Measurements from ENCODE around the gene TRIM29.

The TRIM29 gene

GRCh38 chr11:120179057-120179672 lies 41.3 kb upstream of the TRIM29 start:
- Mint-ChIP-seq H3K27me3 (peaks cover 28% of the 10 kb centered on the region), H3K4me3 (no peak overlapping the region), H3K9me3 (no peaks in the 10 kb centered on the region), H3K4me1 (no peaks in the 10 kb centered on the region), H3K27ac (peak overlapping the region in 1 of 2 donors; percentile 75)
- no peak for DNase-seq
- no peak for ATAC-seq

GRCh38 chr11:120178561-120179056 lies 40.7 kb upstream of the TRIM29 start:
- Mint-ChIP-seq H3K27me3 (peaks cover 28% of the 10 kb centered on the region), H3K4me3 (no peak overlapping the region), H3K9me3 (no peaks in the 10 kb centered on the region), H3K4me1 (no peaks in the 10 kb centered on the region), H3K27ac (no peak overlapping the region)
- no peak for ATAC-seq
- DNase-seq, result no peak

GRCh38 chr11:120174866-120175265 lies 37.0 kb upstream of the TRIM29 start:
- ATAC-seq (no peak), DNase-seq (no peak)
- Mint-ChIP-seq H3K27ac (no peak overlapping the region), H3K27me3 (peaks cover 55% of the 10 kb centered on the region), H3K4me3 (no peak overlapping the region), H3K4me1 (no peaks in the 10 kb centered on the region), H3K9me3 (no peaks in the 10 kb centered on the region)

- no peak for ATAC-seq
- no peak for DNase-seq
- H3K9me3 Mint-ChIP-seq, result no peaks in the 10 kb centered on the region
- no peak overlapping the region for H3K27ac Mint-ChIP-seq
- H3K27me3 Mint-ChIP-seq, result peaks cover 66% of the 10 kb centered on the region
- peaks cover 8% of the 10 kb centered on the region for H3K4me1 Mint-ChIP-seq
- no peak overlapping the region for H3K4me3 Mint-ChIP-seq
These were observed 35.9 kb upstream of the TRIM29 start for GRCh38 chr11:120173807-120174206.

- Mint-ChIP-seq H3K27ac (no peak overlapping the region), H3K27me3 (peaks cover 72% of the 10 kb centered on the region), H3K4me3 (no peak overlapping the region), H3K4me1 (peaks cover 14% of the 10 kb centered on the region), H3K9me3 (no peaks in the 10 kb centered on the region)
- DNase-seq (no peak), ATAC-seq (no peak)
These were observed 35.2 kb upstream of the TRIM29 start for GRCh38 chr11:120173019-120173705.

- Mint-ChIP-seq H3K4me3 (no peak overlapping the region), H3K9me3 (no peaks in the 10 kb centered on the region), H3K27me3 (peaks cover 81% of the 10 kb centered on the region), H3K4me1 (peaks cover 14% of the 10 kb centered on the region), H3K27ac (no peak overlapping the region)
- ATAC-seq, result peak; percentile 62
- peak; percentile 57 to 60 for DNase-seq
These were observed 34.4 kb upstream of the TRIM29 start for GRCh38 chr11:120172054-120172911.

- Mint-ChIP-seq H3K4me3 (no peak overlapping the region), H3K9me3 (peaks cover 1 to 2% of the 10 kb centered on the region in 2 donors), H3K27me3 (peaks cover 96% of the 10 kb centered on the region), H3K4me1 (peaks cover 14% of the 10 kb centered on the region), H3K27ac (no peak overlapping the region)
- no peak for ATAC-seq
- no peak for DNase-seq
These were observed 32.9 kb upstream of the TRIM29 start for GRCh38 chr11:120170741-120171261.

- Mint-ChIP-seq H3K27ac (peak overlapping the region in 1 of 2 donors; percentile 44), H3K9me3 (peaks cover 8 to 9% of the 10 kb centered on the region in 2 donors), H3K27me3 (peaks cover 96% of the 10 kb centered on the region), H3K4me1 (peaks cover 14% of the 10 kb centered on the region), H3K4me3 (no peak overlapping the region)
- no peak for DNase-seq
- ATAC-seq, result no peak
These were observed 32.2 kb upstream of the TRIM29 start for GRCh38 chr11:120169981-120170698.

GRCh38 chr11:120168960-120169681 lies 31.2 kb upstream of the TRIM29 start:
- no peak overlapping the region for H3K27ac Mint-ChIP-seq
- ATAC-seq, result peak; percentile 87
- peak; percentile 63 to 76 for DNase-seq

GRCh38 chr11:120168108-120168959 lies 30.4 kb upstream of the TRIM29 start:
- no peak for DNase-seq
- Mint-ChIP-seq H3K4me3 (peak overlapping the region; percentile 74 to 83), H3K4me1 (peaks cover 14% of the 10 kb centered on the region), H3K9me3 (peaks cover 12 to 13% of the 10 kb centered on the region in 2 donors), H3K27ac (no peak overlapping the region), H3K27me3 (peaks cover 98% of the 10 kb centered on the region)
- ATAC-seq, result no peak

More at GRCh38 chr11:120168960-120169681, 31.2 kb upstream of the TRIM29 start:
- H3K4me3 Mint-ChIP-seq, result peak overlapping the region; percentile 74 to 83
- H3K4me1 Mint-ChIP-seq, result peaks cover 14% of the 10 kb centered on the region
- H3K9me3 Mint-ChIP-seq, result peaks cover 12 to 13% of the 10 kb centered on the region in 2 donors
- H3K27me3 Mint-ChIP-seq, result peaks cover 100% of the 10 kb centered on the region

GRCh38 chr11:120167659-120168058 lies 29.7 kb upstream of the TRIM29 start:
- Mint-ChIP-seq H3K27me3 (peaks cover 92% of the 10 kb centered on the region), H3K4me1 (peaks cover 14% of the 10 kb centered on the region), H3K4me3 (no peak overlapping the region), H3K27ac (no peak overlapping the region), H3K9me3 (peaks cover 12 to 13% of the 10 kb centered on the region in 2 donors)
- DNase-seq (no peak), ATAC-seq (no peak)

- no peak overlapping the region for H3K4me3 Mint-ChIP-seq
- peaks cover 52% of the 10 kb centered on the region for H3K27me3 Mint-ChIP-seq
- H3K27ac Mint-ChIP-seq, result no peak overlapping the region
- H3K9me3 Mint-ChIP-seq, result peaks cover 7 to 10% of the 10 kb centered on the region in 2 donors
- no peaks in the 10 kb centered on the region for H3K4me1 Mint-ChIP-seq
- ATAC-seq (no peak), DNase-seq (no peak)
These were observed 22.5 kb upstream of the TRIM29 start for GRCh38 chr11:120160436-120160835.

- ATAC-seq (no peak), DNase-seq (no peak)
- H3K4me3 Mint-ChIP-seq, result no peak overlapping the region
- H3K4me1 Mint-ChIP-seq, result no peaks in the 10 kb centered on the region
- H3K27me3 Mint-ChIP-seq, result peaks cover 62% of the 10 kb centered on the region
- no peak overlapping the region for H3K27ac Mint-ChIP-seq
- H3K9me3 Mint-ChIP-seq, result peaks cover 7 to 14% of the 10 kb centered on the region in 2 donors
These were observed 15.3 kb upstream of the TRIM29 start for GRCh38 chr11:120153221-120153620.

GRCh38 chr11:120151536-120151935 lies 13.6 kb upstream of the TRIM29 start:
- Mint-ChIP-seq H3K27ac (no peak overlapping the region), H3K9me3 (peaks cover 7 to 14% of the 10 kb centered on the region in 2 donors), H3K27me3 (peaks cover 66% of the 10 kb centered on the region), H3K4me1 (no peaks in the 10 kb centered on the region), H3K4me3 (no peak overlapping the region)
- ATAC-seq (no peak), DNase-seq (no peak)
